ENCODE results near the gene SLC10A4. TPM values are rescaled to one million over a fixed set of nuclear protein-coding genes. Genes with fewer than 3 reads are reported as not detected.

Gene SLC10A4
- total and polyA plus RNA-seq, 2 donors from 2014 or later = 0.13 TPM; not detected in 1

DNA sequence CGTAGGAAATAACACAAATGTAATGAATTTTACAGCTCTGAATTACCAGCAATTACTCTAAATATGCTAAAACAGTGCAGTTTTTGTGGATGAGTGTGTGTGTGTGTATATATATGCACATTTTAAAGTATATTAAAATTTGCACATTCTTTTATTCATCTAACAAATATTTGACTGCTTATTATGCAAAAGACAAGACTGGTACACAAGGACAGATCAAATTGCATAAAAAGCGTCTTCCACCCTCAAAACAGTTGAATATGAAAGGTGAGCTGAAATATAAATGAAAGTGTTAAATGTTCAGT is 20.8 kb downstream of the SLC10A4 start:
- no peak for FAIRE-seq

DNA sequence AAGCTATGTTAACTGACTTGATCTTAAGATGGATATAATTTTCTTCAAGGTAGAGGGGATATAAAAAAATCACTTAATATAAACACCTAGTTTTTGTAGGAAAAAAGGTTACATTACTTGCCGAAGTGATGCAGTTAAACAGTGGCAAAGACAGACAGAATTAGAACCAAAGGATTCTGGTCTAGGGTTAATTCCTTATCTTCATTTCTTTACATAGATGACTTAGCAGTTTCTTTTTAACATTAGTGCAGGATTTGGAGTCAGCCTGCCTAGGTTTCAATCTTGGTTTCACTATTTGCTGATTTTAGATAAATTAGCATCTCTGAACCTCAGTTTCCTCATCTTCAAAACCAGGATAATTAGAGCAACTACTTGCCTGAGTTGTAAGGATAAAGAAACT is 21.2 kb downstream of the SLC10A4 start:
- intact Hi-C loops (cut with DNase I) = no loop called here
- Histone ChIP-seq H3K9me3 (ENCODE audit: control insufficient read depth in 2 of 3, insufficient read depth in 1 of 3, low read length in 3 of 3) (no peaks in the 10 kb centered on the region), H3K4me1 (ENCODE audit: control insufficient read depth in 2 of 3, insufficient read depth in 2 of 3, low read depth in 1 of 3, low read length in 3 of 3) (no peaks in the 10 kb centered on the region), H3K27ac (ENCODE audit: low read depth in 2 of 2, low read length in 2 of 2) (no peak overlapping the region), H3K27me3 (ENCODE audit: control insufficient read depth, insufficient read depth, low read length) (no peaks in the 10 kb centered on the region), H3K4me3 (ENCODE audit: low read length in 3 of 3) (no peak overlapping the region), H3K36me3 (ENCODE audit: control insufficient read depth in 2 of 3, insufficient read depth in 3 of 3, low read length in 3 of 3) (peaks cover 0 to 24% (median 2%) of the 10 kb centered on the region in 3 donors), H3K9ac (ENCODE audit: low read length in 3 of 3) (no peak overlapping the region)
- FAIRE-seq (no peak), DNase-seq (no peak)
- TF ChIP-seq, protein P1, sequence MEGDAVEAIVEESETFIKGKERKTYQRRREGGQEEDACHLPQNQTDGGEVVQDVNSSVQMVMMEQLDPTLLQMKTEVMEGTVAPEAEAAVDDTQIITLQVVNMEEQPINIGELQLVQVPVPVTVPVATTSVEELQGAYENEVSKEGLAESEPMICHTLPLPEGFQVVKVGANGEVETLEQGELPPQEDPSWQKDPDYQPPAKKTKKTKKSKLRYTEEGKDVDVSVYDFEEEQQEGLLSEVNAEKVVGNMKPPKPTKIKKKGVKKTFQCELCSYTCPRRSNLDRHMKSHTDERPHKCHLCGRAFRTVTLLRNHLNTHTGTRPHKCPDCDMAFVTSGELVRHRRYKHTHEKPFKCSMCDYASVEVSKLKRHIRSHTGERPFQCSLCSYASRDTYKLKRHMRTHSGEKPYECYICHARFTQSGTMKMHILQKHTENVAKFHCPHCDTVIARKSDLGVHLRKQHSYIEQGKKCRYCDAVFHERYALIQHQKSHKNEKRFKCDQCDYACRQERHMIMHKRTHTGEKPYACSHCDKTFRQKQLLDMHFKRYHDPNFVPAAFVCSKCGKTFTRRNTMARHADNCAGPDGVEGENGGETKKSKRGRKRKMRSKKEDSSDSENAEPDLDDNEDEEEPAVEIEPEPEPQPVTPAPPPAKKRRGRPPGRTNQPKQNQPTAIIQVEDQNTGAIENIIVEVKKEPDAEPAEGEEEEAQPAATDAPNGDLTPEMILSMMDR (IDR thresholded peaks at IDR 0.05; ENCODE audit: borderline replicate concordance, extremely low read depth, insufficient read depth) = no peak

More for the DNA sequence above, 20.8 kb downstream of the SLC10A4 start:
- Histone ChIP-seq H3K4me3 (ENCODE audit: low read length in 3 of 3) (no peak overlapping the region), H3K27me3 (ENCODE audit: control insufficient read depth, insufficient read depth, low read length) (no peaks in the 10 kb centered on the region), H3K36me3 (ENCODE audit: control insufficient read depth in 2 of 3, insufficient read depth in 3 of 3, low read length in 3 of 3) (peaks cover 0 to 22% (median 2%) of the 10 kb centered on the region in 3 donors), H3K27ac (ENCODE audit: low read depth in 2 of 2, low read length in 2 of 2) (no peak overlapping the region), H3K9ac (ENCODE audit: low read length in 3 of 3) (no peak overlapping the region), H3K4me1 (ENCODE audit: control insufficient read depth in 2 of 3, insufficient read depth in 2 of 3, low read depth in 1 of 3, low read length in 3 of 3) (no peaks in the 10 kb centered on the region), H3K9me3 (ENCODE audit: control insufficient read depth in 2 of 3, insufficient read depth in 1 of 3, low read length in 3 of 3) (no peaks in the 10 kb centered on the region)
- TF ChIP-seq, protein P1 (IDR thresholded peaks at IDR 0.05; ENCODE audit: borderline replicate concordance, extremely low read depth, insufficient read depth) = no peak
- intact Hi-C loops (cut with DNase I) = no loop called here
- DNase-seq = no peak

DNA sequence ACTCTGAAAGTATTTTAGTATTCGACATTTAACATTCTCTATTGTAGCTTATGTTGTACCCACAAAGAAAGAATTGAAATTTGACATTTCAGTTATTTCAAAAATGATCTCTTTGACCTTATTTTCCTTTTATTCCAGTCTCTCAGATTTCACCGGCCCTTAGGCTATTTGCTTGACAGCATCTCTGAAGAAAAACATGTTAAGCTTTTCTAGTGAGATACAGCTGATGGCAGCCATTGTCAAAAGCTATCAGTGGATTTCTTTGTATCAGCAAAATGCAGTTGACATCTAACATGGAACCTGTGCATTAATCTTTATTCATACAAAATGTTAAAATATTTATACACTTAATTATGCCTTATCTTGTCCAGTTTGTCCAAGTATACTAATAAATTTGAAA is 23.6 kb downstream of the SLC10A4 start:
- intact Hi-C loops (cut with DNase I) = no loop called here
- no peaks in the 10 kb centered on the region for H3K4me1 ChIP-seq (ENCODE audit: control insufficient read depth in 2 of 3, insufficient read depth in 2 of 3, low read depth in 1 of 3, low read length in 3 of 3)
- FAIRE-seq = no peak
- H3K9me3 ChIP-seq (ENCODE audit: control insufficient read depth in 2 of 3, insufficient read depth in 1 of 3, low read length in 3 of 3) = no peaks in the 10 kb centered on the region
- TF ChIP-seq, protein P1 (IDR thresholded peaks at IDR 0.05; ENCODE audit: borderline replicate concordance, extremely low read depth, insufficient read depth) = no peak
- no peak overlapping the region for H3K9ac ChIP-seq (ENCODE audit: low read length in 3 of 3)
- peaks cover 6 to 36% (median 12%) of the 10 kb centered on the region in 3 donors for H3K36me3 ChIP-seq (ENCODE audit: control insufficient read depth in 2 of 3, insufficient read depth in 3 of 3, low read length in 3 of 3)
- H3K27ac ChIP-seq (ENCODE audit: low read depth in 2 of 2, low read length in 2 of 2) = no peak overlapping the region
- no peak for DNase-seq
- H3K4me3 ChIP-seq (ENCODE audit: low read length in 3 of 3) = no peak overlapping the region
- H3K27me3 ChIP-seq (ENCODE audit: control insufficient read depth, insufficient read depth, low read length) = no peaks in the 10 kb centered on the region

DNA sequence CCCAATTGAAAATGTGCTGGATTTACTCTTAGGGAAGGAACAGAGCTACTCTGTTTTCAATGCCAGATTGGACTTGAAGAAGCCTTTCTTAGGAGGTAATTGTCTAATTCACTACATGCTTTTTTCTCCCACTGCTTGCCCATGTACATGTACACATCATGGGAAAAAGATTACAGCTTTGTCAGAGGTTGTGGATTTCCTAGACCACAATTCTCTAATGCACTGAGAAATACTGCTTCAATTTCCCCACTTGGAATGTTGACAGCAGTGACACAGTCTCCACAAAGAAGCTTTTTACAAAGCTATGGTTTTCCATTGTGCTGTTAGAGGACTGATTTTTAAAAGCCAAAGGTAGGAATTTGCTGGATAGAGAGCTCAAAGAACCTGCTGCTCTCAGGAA is 26.4 kb downstream of the SLC10A4 start:
- intact Hi-C loops (cut with DNase I) = no loop called here
- Histone ChIP-seq H3K36me3 (ENCODE audit: control insufficient read depth in 2 of 3, insufficient read depth in 3 of 3, low read length in 3 of 3) (peaks cover 10 to 53% (median 19%) of the 10 kb centered on the region in 3 donors), H3K27me3 (ENCODE audit: control insufficient read depth, insufficient read depth, low read length) (no peaks in the 10 kb centered on the region), H3K9me3 (ENCODE audit: control insufficient read depth in 2 of 3, insufficient read depth in 1 of 3, low read length in 3 of 3) (no peaks in the 10 kb centered on the region), H3K4me1 (ENCODE audit: control insufficient read depth in 2 of 3, insufficient read depth in 2 of 3, low read depth in 1 of 3, low read length in 3 of 3) (no peaks in the 10 kb centered on the region), H3K4me3 (ENCODE audit: low read length in 3 of 3) (no peak overlapping the region), H3K9ac (ENCODE audit: low read length in 3 of 3) (no peak overlapping the region), H3K27ac (ENCODE audit: low read depth in 2 of 2, low read length in 2 of 2) (no peak overlapping the region)
- TF ChIP-seq, protein P1 (IDR thresholded peaks at IDR 0.05; ENCODE audit: borderline replicate concordance, extremely low read depth, insufficient read depth) = no peak
- no peak for FAIRE-seq
- no peak for DNase-seq
